GM19240 (cell line): ENCODE data around the gene SYTL3.

ENCODE experiments used
- DNase-seq: peaks from one replicate; pipeline ENCODE4 v3.0.0; 2011; ENCODE audit warnings: low spot score; ENCODE audit not compliant: insufficient read length

The SYTL3 gene

DNA sequence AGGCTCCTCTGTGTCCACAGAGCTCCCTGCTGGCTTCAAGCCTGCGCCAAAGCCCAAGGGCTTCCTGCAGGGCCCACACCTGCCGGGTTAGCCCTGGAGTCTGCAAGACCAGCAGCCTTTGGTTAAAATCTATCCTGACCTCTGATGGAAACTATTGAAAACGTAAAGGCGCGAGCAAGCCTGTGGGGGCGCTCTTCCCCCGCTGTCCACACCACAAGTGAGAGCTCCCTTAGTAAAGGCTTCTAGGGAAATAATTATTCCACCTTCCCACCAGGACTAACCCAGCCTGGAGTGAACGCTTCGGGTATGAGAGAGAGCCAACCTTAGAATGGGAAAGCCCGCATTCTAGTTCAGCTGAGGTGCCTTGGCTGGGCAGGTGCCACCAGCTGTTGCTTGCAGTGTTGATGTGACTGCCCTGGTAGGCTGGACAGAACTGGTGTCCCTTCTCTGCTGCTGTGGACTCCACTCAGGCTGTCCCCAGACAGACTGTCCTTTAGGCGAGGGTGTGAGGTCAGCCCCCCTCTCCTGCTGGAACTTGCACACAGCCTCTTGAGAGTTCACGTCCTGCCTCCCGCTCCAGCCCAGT, 68.7 kb downstream of the SYTL3 start:
- no peak for DNase-seq

DNA sequence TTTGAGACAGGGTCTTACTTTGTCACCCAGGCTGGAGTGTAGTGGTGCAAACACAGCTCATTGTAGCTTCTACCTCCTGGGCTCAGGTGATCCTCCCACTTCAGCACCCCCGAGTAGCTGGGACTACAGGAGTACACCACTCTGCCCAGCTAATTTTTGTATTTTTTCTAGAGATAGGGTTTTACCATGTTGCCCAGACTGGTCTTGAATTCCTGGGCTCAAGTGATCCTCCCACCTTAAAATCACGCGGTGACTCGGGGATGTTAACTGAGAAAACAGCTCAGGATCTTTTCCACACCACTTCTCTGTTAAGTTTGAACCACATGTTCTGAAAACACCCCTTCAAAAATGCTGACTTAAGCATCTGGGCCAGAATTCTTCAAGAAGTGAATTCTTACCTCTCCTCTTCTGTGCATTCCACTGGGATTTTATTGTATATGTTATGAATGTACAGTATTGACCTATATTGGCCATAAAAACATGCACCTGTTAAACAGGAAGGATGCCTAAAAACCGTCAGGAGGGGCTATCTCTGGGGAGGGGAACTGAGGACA, 72.4 kb downstream of the SYTL3 start:
- no peak for DNase-seq

DNA sequence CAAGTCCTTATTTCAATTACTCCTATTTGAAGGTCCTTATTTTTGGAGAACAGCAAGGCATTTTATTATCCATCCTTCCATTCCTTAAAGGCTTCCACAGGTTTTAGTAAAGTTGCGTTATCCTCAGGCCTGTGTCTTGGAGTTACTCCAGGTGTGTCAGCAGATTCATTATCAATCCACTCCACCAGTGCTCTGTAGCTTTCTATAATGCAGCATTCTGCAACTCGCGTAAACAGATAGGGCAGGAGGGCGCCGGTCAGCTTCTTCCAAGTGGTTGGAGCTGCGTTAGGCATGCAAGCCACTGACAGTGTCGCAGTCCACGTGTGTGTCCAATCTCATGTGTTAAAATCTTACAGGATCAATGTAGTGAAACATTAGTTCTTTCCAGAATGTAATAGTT, 75.8 kb downstream of the SYTL3 start:
- DNase-seq: no peak

DNA sequence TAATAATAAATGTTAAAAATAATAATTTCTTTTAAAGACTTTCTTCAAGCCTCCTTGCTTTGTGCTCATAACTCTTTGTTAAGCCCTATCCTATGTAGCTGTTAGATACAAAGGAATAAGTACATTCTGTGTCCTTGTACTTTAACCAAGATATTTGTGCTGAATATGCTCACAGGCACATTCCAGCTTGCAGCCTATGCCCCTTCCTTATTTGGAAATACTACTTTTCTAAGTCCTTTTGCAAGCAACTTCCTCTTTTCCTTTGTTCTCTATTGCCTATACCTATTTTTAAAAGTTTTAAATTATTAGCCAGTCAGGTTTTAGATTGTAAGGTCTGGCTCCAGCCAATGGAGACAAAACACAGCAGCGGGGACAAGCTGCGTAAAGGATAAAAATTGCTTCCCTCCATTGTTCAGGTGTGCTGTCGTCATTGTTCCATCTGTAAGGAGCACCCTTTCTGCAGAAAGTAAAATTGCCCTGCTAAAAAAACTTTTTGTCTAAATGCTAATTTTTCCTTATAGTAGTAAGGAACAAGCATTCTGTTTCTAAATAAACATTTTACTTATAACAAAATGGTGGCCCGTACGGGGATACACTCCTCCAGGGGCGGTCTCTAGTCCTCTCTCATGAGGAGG, 80.2 kb downstream of the SYTL3 start:
- no peak for DNase-seq

DNA sequence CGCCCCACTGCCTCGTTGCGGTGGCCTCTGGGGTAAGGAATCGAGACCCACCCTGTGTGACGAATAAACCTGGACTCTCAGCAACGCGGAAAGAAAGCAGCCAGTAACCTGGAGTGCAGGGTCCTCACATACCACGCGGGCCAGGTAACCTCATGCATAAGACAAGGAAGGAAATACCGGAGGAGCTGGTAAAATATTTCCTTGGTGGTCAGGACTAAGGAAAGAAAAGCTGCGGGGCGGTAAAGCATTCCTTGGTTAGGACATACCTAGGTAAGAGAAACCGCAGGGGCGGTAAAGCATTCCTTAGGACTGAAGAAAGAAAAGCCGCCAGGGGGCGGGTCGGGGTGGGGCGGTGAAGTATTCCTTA, 80.7 kb downstream of the SYTL3 start:
- DNase-seq: no peak

DNA sequence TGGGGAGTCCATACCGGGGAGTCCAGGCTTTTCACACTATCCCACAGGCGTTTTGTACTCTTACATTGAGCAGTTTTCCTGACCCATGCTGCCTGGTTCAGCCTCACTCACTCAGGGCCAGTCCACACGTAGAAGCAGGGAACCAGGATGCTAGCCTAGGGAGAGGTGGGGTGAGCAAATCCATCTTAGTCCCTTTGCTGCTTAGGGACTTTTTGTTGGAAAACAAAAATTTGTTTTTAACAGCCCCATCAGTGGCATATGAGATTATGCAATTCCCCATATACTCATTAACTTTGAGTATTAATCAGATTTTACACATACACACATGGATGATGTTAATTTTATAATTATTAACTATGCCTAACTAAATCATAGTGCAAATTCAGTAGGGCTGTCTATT, 85.2 kb downstream of the SYTL3 start:
- no peak for DNase-seq

DNA sequence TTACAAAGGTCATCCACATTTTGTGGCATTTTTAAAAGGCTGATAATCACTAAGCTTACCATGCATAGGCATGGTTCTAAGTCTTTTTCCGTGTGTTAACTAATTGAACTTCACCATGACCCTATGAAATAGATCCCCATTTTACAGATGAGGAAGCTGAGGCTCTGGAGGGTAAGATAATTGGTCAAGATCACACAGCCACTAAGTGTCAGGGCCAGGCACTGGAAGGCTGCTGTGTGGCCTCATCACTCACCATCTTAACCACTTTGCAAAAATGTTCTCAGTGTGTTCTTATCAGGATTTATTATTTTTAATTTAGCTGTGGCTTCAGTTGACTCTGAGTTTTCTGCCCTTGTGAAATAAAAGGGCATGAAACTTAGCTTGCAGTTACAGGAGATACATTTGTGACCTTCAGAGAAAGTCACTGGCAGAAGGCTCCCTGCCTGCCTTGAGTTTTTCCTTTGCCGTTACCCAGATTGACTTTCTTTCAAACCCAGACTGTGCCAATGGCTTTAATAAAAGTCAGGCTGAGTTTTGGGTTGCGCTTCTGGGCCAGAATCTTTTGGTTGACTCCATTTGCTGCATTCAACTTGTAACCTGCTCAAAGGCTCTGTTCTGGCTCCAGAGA, 87.3 kb downstream of the SYTL3 start:
- DNase-seq: no peak

DNA sequence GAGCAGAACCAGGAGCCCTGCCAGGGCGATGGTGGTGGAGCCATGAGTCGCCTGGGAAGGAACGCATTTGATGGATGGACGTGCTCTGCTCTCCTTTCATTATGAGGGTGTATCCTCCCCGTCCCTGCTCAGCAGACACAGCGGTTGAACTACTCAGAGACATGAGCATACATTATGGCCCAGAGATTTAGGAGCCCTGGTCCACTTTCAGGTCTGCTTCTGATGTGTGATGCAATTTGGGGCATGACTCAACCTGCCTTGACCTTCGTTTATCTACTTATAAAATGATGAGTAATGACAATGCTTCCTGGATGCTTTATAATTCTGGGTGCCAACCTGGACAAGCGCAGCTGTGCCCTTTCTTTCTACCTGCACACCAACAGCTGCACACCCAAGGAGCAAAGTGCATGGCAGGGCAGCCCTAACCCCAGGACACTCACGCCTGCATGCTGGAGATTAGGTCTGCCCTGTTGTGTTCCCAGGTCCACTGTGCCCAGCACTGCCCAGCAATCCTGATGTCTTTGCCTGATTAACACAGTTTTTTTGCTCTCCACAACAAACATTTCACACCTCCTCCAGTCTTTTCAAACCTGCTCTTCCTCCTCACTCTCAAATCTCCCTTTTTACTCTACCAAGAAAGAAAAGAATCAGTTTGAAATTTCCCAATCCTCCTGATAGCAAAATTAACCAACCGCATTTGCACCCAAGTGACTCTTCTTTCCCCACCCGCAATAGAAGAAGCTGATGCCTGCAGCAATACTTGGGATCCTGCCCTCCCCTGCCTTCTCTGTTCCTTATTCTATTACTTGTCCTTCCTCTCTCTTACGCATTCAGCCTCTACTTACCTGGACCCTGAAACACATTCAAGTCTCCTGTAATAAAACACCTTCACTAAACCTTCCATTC, 88.1 kb downstream of the SYTL3 start:
- no peak for DNase-seq

DNA sequence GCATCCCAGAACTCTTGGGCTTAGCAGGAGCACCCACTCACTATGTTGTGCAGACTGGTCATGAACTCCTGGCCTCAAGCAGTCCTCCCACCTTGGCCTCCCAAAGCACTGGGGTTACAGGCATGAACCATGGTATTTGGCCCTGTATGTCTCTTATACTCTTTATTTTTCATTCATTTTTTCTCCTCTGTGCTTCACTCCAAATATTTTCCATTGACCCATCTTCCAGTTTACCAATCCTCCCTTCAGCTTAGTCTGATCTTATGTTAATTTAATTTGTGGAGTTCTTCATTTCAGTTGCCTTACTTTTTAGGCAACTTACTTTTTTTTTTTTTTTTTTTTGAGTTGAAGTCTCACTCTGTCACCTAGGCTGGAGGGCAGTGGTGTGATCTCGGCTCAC, 89.8 kb downstream of the SYTL3 start:
- DNase-seq: no peak

DNA sequence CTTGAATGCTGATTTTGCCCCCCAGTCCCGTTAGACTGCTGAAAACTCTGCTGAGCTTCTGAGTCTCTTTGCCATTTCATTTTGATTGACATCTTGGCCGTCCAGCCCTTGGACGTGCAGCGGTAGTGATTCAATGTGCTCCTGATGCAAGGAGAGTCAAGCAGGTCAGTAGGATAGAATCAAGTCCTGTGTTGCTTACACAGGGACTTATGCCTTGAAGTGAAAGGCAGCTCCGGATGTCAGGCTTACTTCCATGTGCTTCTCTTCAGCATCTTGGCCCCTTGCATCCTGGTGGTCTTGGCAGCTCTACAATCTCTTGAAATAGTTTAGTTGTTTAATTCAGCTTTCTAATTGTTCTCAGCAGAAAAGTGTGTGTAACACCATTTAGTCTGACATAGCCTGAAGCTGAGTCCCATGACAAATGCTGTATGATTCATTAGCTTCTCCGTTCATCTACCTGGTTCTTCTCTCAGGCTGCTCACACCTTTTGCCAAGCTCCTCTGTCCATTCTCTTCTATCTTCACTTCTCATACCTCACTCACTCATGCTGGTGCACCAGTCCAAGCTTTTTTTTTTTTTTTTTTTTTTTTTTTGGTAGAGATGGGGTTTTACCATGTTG, 93.3 kb downstream of the SYTL3 start:
- DNase-seq: no peak

DNA sequence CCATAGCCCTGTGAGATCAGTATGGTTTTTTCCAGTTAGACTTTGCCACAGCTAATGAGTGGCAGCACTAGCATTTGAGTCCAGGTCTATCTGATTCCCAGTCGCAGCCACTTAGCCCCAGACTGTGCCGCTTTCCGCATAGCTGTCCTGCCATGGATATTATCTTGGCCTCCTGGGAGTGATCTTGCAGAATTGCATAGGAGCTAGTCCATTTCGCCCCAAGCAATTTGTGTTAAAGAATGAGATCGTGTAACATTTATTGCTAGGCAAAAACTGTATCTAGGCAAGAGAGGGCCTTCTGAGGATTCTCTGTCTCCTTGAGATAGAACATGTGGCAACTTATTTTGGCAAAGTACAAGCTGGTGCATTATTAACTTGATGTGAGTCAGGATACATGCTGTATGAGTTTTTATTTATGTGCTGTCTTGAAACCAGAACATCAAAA, 95.2 kb downstream of the SYTL3 start:
- no peak for DNase-seq

DNA sequence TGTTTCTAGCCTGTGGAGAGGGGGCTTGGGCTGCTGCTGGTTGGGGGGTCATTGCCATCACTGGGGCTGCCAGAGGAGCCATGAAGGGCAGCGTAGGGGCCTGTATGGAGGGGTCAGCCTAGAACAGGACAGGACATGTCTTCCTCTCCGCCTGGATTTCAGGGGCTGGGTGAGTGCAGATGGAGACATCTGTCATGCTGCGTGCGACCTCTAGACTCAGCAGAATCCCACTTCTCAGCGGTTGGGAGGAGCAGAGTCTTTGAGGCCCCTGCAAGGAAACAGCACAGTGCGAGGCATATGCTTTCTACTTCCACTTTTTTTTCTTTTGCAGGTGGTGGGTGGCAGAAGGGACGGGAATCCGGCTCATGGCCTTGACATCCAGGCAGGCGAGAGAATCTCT, 101.4 kb downstream of the SYTL3 start:
- DNase-seq: no peak

DNA sequence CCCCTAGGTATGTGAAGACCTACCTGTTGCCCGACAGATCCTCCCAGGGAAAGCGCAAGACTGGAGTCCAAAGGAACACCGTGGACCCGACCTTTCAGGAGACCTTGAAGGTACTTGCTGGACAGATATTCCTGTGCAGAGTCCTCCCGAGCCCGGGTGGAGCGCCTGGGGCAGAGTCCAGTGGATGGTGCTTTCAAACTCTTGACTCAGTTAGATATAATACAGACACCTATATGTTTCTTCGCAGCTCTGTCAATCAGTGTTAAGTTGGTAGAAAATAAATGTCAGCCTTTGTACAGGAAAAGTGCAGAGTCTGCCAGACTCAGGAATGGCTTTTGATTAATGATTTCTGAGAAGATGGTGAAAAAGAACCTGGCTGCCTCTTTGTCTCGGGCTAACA, 102.1 kb downstream of the SYTL3 start:
- DNase-seq: no peak

DNA sequence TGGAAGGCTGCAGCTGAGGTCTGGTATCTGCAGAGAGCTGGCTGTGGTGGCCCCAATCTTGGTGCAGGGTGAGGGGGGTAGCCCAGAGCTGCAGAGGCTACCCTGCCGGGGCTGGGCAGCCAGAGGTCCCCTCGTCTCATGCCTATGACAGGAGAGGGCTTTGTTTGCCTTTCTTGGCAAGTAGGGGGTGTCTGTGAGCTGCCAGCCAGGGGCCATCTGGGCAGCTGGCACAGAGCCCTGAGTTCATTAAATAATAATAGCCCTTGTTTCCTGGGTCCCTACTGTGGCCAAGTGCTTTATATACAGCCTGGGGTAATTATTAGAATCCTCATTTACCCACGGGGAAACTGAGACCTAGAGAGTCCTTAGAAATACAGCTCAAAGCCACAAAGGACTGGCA, 102.8 kb downstream of the SYTL3 start:
- DNase-seq: no peak

DNA sequence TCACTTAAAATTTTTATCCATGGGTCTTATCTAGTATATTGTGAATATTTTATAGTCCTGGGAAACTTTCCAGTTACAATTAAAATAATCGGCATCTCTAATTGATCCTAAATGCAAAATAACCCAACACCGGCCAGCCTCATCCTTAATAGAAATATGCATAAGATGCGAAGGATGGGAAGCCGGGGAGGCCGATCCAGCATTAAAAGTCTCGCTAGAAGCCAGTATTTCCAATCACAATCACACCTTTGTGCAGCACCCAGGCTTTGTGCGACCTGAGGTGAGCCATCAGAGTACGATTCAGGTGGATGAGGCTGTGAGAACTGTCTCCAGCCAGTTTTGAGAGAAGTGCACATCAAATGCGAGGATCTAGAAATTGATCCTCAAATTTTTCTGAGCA, 104.0 kb downstream of the SYTL3 start:
- no peak for DNase-seq

DNA sequence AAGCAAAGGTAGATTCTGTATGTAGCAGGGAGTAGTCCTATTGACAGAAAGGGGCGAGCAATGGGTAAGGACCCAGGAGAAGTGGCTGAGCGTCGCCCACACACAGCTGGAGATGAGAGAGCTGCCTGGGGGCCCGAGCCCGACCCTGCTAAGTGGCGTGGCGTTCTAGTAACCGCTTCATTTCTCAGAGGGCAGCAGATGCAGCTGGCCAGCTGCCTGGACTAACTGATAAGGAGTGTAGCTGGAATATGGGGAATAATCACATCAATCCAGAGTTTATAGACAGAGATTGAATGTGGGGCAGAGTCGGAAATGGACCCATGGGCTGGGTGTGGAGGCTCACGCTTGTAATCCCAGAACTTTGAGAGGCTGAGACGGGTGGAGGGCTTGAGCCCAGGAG, 104.9 kb downstream of the SYTL3 start:
- DNase-seq: no peak

DNA sequence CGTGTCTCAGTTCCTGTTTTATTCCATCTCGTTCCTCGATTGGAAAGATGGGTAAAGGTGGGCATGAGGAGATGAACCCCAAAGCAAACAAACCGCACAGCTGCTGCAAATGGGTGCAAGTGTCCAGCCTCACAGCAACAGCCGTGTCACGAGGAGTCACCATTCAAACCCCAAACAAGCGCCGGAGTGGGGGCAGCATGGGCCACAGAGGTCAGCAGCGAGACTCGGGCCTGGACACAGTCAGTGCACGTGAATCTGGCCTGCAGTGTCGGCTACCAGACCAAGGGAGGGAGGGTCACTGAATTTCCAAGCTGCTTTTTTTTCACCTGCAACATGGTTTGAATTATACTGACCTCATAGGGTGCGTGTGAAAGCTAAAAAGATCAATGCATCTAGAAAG, 105.8 kb downstream of the SYTL3 start:
- DNase-seq: no peak

DNA sequence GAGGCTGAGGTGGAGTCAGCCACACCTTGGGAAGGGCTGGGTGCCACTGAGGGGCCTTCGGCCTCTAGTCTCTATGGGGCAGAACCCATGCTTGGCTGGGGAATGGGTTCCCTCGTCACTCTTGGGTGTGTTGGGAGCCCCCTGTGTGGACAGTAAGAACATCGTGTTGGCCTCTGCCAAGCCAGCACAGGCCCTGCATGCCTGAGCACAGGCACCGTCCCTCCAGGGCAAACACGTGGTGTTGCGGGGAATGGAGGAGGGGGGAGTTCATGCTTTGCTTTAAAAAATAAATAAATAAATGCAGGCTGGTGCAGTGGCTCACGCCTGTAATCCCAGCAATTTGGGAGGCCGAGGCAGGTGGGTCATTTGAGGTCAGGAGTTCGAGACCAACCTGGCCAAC, 106.3 kb downstream of the SYTL3 start:
- no peak for DNase-seq

DNA sequence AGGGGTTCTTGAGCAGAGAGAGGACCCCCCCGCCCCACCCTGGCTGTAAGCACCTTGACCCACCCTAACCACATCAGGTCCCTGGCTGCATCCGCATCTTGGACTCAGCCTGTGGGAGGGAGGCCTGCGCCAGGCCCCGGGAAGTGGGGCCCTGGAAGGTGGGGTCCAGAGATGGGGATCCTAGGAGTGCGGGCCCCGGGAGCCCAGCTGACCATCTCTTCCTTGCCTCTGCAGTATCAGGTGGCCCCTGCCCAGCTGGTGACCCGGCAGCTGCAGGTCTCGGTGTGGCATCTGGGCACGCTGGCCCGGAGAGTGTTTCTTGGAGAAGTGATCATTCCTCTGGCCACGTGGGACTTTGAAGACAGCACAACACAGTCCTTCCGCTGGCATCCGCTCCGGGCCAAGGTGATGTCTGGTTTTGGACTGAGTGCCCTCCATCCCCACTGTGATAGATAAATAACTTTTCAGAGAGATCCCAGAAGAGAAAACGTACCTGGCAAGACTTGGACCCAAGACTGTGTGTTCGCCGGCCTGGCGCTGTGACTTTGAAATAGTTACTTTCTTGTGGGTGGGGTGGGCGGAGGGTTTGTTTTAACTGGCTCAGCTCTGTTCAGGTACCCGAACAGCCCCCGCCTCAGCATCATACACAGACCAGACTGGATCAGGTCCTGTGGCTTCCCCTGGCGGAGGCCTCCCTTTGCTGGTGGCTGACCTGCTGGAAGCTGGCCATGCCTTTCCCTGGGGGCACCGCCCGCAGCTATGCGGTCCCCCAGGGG, 107.3 kb downstream of the SYTL3 start:
- no peak for DNase-seq

DNA sequence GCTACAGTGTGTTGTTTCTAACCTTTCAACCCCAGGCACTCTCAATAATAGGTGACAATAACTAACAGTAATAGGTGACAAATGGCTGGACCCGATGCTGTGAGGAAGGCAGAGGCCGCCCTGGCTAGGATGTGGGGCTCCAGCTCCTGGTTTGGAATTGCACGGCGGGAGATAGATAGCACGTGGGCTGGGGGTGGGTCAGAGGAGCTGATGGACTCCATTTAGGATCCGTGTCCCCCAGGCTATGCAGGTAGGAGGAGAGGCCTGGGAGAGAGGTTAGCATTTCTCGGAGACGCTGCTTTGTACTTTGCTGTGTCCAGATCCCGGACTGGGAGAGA, 107.9 kb downstream of the SYTL3 start:
- DNase-seq: no peak

DNA sequence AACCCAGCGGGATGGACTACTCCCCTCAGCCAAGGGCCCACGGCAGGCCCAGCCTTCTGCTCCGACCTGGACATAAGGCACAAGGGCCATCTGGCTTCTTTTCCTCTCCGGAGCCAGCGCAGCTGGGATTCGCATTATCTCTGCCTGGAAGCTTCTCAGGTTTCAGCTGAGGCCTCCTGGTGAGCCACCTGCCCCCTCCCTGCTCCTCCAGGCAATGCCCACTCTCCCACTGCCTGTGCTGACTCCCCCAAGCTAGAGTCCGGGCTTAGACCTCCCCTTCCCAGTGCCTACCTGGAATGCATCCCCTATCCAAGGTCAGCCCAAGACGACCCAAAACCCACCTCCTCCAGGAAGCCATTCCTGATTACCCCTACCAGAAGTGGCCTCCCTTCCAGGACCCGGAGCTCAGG, 108.6 kb downstream of the SYTL3 start:
- DNase-seq: no peak
